Right cardiac atrium (tissue), 5 donors: Measurements from ENCODE around the gene FAM222B. TPM values are rescaled to one million over a fixed set of nuclear protein-coding genes. Genes with fewer than 3 reads are reported as not detected.

Experiments
- ATAC-seq, 2 donors: fragments of 200-7000 bp; cut with Tn5 transposase; one replicate each; pipeline versions ENCODE4 v1.8.0 to v1.9.1; 2020; ENCODE audit warnings: moderate library complexity in 2 of 2, mild to moderate bottlenecking in 1 of 2
- DNase-seq, 3 donors: peaks; one replicate each; pipeline ENCODE4 v3.0.0-alpha.2; 2020
- H3K27ac ChIP-seq: one replicate; pipeline ENCODE4 v1.5.1; 2013; ENCODE audit warnings: mild to moderate bottlenecking, low read length, control low read depth, moderate library complexity
- H3K27me3 ChIP-seq: one replicate; pipeline ENCODE4 v1.6.1; 2013; ENCODE audit not compliant: control insufficient read depth, insufficient read depth
- H3K4me1 ChIP-seq: one replicate; pipeline ENCODE4 v1.6.1; 2013; ENCODE audit warnings: low read length; ENCODE audit not compliant: control insufficient read depth, insufficient read depth
- H3K4me3 ChIP-seq: one replicate; pipeline ENCODE4 v1.5.1; 2013; ENCODE audit warnings: low read length, control low read depth
- H3K9me3 ChIP-seq: one replicate; pipeline ENCODE4 v1.6.1; 2013; ENCODE audit warnings: low read length; ENCODE audit not compliant: control insufficient read depth
- WGBS: extraction: QIAGEN DNeasy Blood & Tissue Kit; methylation state at CpG from one replicate; pipeline ENCODE4 v1.1.7; 2013; 5-methylcytosine and 5-hydroxymethylcytosine counted together
- intact Hi-C, 4 donors: fragments of 100-400 bp; cut with DNase I; formaldehyde crosslinking; loops; one replicate each; pipeline versions ENCODE4 v1.11.0 to v1.14.0; 2022 to 2023
- polyA plus RNA-seq: library from polyadenylated mRNA; stranded (reverse); fragments of 200-250 nt; gene quantifications from one replicate; pipeline ENCODE4 v1.2.3, GENCODE V29; 2013
- total RNA-seq, 4 donors: library from RNA; stranded (reverse); fragmentation: NEBNext Ultra II Directional; extraction: Animal tissue kit (Norgen Biotek cat#: 25700); gene quantifications; one replicate each; pipeline ENCODE4 v1.2.1, GENCODE V29; 2021
- donor health status: healthy with polysubstance abuse.
- donor health status: DM: no; HTN: yes; CAD: no.
- donor health status: DM: no; HTN: no; CAD: no.
- donor health status: DM: no; HTN: yes; CAD: no; lungs with severe emphysema.
- donor health status: DM: yes; HTN: yes; CAD: no.

Gene FAM222B
- total and polyA plus RNA-seq, 5 donors: 11.9 to 19.6 (median 17.8) TPM

GRCh38 chr17:28750178-28751047, 92.2 kb downstream of the FAM222B start:
- Histone ChIP-seq H3K27me3 (no peaks in the 10 kb centered on the region), H3K27ac (no peak overlapping the region), H3K9me3 (no peaks in the 10 kb centered on the region), H3K4me1 (peaks cover 1% of the 10 kb centered on the region), H3K4me3 (no peak overlapping the region)
- DNase-seq (peak; percentile 90 to 98 (median 96)), ATAC-seq (peak; percentile 67 to 78)
- WGBS: 34% methylated on average over 20 of the region's 20 CpGs
- intact Hi-C loops: loop anchor here in 2 of 4 donors (2.0 to 10.0 kb wide), 2 partner anchors 24 to 164 kb away; partner anchors contain the start of gene TLCD1 (in 1 of the 2)

- WGBS: 57% methylated on average over 11 of the region's 11 CpGs
- no peak overlapping the region for H3K4me3 ChIP-seq
- ATAC-seq: no peak
- peaks cover 3% of the 10 kb centered on the region for H3K4me1 ChIP-seq
- H3K27me3 ChIP-seq: no peaks in the 10 kb centered on the region
- DNase-seq: peak in 1 of 3 donors; percentile 55
- no peak overlapping the region for H3K27ac ChIP-seq
- intact Hi-C loops: loop anchor here in 2 of 4 donors (2.0 to 10.0 kb wide), 2 partner anchors 23 to 165 kb away; partner anchors contain the start of gene TLCD1 (in 1 of the 2)
- no peaks in the 10 kb centered on the region for H3K9me3 ChIP-seq
These were observed 92.9 kb downstream of the FAM222B start for GRCh38 chr17:28749516-28750177.

- ATAC-seq (no peak), DNase-seq (peak in 1 of 3 donors; percentile 54)
- intact Hi-C loops: no loop called here
- 63% methylated on average over 18 of the region's 18 CpGs for WGBS
- no peak overlapping the region for H3K27ac ChIP-seq
- no peaks in the 10 kb centered on the region for H3K27me3 ChIP-seq
- H3K9me3 ChIP-seq: no peaks in the 10 kb centered on the region
- no peak overlapping the region for H3K4me3 ChIP-seq
- H3K4me1 ChIP-seq: peaks cover 3% of the 10 kb centered on the region
These were observed 93.6 kb downstream of the FAM222B start for GRCh38 chr17:28748852-28749515.

GRCh38 chr17:28747801-28748750, 94.5 kb downstream of the FAM222B start:
- Histone ChIP-seq H3K27me3 (no peaks in the 10 kb centered on the region), H3K9me3 (no peaks in the 10 kb centered on the region), H3K4me3 (no peak overlapping the region), H3K27ac (no peak overlapping the region), H3K4me1 (peaks cover 3% of the 10 kb centered on the region)
- ATAC-seq (no peak), DNase-seq (peak in 1 of 3 donors; percentile 57)
- 91% methylated on average over 18 of the region's 18 CpGs for WGBS
- intact Hi-C loops: no loop called here

- H3K4me1 ChIP-seq: peaks cover 3% of the 10 kb centered on the region
- H3K27ac ChIP-seq: no peak overlapping the region
- no peak overlapping the region for H3K4me3 ChIP-seq
- ATAC-seq (no peak), DNase-seq (peak in 1 of 3 donors; percentile 54)
- H3K27me3 ChIP-seq: no peaks in the 10 kb centered on the region
- intact Hi-C loops: no loop called here
- WGBS: 60% methylated on average over 7 of the region's 7 CpGs
- H3K9me3 ChIP-seq: no peaks in the 10 kb centered on the region
These were observed 95.4 kb downstream of the FAM222B start for GRCh38 chr17:28747051-28747691.

- ATAC-seq: no peak
- Histone ChIP-seq H3K9me3 (no peaks in the 10 kb centered on the region), H3K4me1 (peaks cover 3% of the 10 kb centered on the region), H3K27ac (no peak overlapping the region), H3K4me3 (no peak overlapping the region), H3K27me3 (no peaks in the 10 kb centered on the region)
- intact Hi-C loops: no loop called here
- 48% methylated on average over 5 of the region's 5 CpGs for WGBS
- peak in 2 of 3 donors; percentile 37 to 70 for DNase-seq
These were observed 96.0 kb downstream of the FAM222B start for GRCh38 chr17:28746611-28747050.

- DNase-seq (peak in 2 of 3 donors; percentile 26 to 52), ATAC-seq (no peak)
- intact Hi-C loops: no loop called here
These were observed 96.7 kb downstream of the FAM222B start for GRCh38 chr17:28745786-28746411.

GRCh38 chr17:28744972-28745785, 97.4 kb downstream of the FAM222B start:
- intact Hi-C loops: no loop called here

More at GRCh38 chr17:28745786-28746411, 96.7 kb downstream of the FAM222B start:
- WGBS: 72% methylated on average over 4 of the region's 4 CpGs
- H3K9me3 ChIP-seq: no peaks in the 10 kb centered on the region
- peaks cover 3% of the 10 kb centered on the region for H3K4me1 ChIP-seq
- H3K27me3 ChIP-seq: no peaks in the 10 kb centered on the region
- H3K27ac ChIP-seq: no peak overlapping the region
- no peak overlapping the region for H3K4me3 ChIP-seq

More at GRCh38 chr17:28744972-28745785, 97.4 kb downstream of the FAM222B start:
- no peaks in the 10 kb centered on the region for H3K9me3 ChIP-seq
- WGBS: 5% methylated on average over 31 of the region's 31 CpGs
- no peaks in the 10 kb centered on the region for H3K27me3 ChIP-seq
- peaks cover 3% of the 10 kb centered on the region for H3K4me1 ChIP-seq
- H3K27ac ChIP-seq: peak overlapping the region; percentile 43
- peak; percentile 8 to 25 for ATAC-seq
- DNase-seq: peak; percentile 60 to 79 (median 75)
- H3K4me3 ChIP-seq: peak overlapping the region; percentile 78
